HG02970 (cell line): Measurements from ENCODE around the gene MAGI2.

Experiments used
- ATAC-seq: cut with Tn5 transposase; IDR thresholded peaks from one replicate; pipeline ENCODE4 v1.9.1; 2021; ENCODE audit warnings: mild to moderate bottlenecking, moderate library complexity, moderate number of reproducible peaks; ENCODE audit not compliant: unreplicated experiment, low FRiP score

Gene MAGI2

DNA sequence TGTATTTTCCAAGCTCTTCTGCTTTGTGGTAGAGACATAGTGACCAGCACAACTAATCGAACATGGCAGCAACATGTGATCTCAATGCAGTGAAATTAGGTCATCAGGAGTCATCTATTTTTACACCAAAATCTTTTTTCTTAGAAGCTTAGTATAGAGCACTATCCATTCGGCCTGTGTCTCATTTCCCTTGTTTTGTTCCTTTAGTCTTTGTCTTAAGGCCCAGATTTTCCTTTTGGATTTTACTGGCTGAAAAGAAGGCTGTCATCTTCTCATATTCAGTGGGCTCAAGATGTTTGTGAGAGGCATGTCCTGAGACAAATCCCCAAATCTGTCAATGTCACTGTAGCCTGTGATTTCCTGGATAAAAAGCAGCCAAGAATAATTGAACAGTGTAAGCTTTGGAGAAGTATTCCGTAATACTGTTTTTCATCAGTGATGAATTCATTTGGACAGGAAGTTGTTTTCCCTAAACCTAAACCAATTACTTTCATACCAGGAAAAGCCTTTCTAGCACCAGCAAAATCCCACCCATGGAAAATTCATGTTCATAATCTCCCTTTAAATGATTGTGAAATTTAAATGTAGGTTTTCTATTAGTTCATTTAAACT lies 55.2 kb downstream of the MAGI2 start:
- no peak for ATAC-seq

DNA sequence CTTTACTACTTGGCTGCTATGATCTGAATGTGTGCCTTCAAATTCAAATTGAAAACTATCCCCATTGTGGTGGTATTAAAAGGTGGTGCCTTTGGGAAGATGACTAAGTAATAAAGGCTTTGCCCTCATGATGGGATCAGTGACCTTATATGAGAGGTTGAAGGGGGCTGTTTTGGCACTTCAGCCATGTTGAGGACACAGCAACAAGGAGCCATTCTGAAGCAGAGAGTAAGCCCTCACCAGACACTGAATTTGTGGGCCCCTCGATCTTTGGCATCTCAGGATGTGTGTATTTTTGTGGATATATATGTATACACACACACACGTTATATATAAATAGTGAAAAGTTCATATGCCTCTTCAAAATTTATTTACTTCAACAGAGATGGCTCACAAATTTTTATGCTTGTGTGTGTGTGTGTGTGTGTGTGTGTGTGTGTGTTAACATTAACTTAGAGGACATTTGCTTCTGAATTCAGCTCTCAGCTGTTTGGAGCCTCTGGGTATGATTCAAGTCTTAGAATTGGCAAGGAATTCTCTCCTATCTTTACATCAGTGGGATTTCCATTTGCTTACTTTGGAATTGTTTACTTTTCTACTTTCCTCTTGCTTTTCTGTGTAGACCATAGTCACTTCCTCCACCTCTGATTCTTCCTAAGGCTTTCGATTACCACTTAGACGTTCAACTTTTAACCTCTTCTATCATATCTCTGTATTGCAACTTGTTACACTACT lies 66.6 kb downstream of the MAGI2 start:
- no peak for ATAC-seq

GRCh38 chr7:79381921-79382320 lies 71.5 kb downstream of the MAGI2 start:
- no peak for ATAC-seq

DNA sequence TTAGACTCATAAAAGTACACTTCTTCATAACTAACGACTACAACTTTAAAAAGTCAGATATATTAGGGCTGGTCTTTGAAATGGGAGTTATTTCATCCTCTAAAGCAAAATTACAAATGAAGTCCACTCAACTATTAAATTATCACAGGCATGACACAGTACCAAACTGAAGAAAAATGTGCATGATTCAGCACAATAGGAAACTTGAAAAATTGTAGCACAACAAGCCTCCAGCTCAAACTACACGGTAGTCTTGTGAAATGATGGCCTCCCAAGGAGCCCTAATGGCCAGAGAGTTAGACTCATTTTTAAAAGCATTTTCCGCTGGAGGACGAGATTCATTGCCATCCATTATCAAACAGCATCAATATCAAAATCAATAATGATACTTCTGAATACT lies 76.4 kb downstream of the MAGI2 start:
- ATAC-seq: no peak

DNA sequence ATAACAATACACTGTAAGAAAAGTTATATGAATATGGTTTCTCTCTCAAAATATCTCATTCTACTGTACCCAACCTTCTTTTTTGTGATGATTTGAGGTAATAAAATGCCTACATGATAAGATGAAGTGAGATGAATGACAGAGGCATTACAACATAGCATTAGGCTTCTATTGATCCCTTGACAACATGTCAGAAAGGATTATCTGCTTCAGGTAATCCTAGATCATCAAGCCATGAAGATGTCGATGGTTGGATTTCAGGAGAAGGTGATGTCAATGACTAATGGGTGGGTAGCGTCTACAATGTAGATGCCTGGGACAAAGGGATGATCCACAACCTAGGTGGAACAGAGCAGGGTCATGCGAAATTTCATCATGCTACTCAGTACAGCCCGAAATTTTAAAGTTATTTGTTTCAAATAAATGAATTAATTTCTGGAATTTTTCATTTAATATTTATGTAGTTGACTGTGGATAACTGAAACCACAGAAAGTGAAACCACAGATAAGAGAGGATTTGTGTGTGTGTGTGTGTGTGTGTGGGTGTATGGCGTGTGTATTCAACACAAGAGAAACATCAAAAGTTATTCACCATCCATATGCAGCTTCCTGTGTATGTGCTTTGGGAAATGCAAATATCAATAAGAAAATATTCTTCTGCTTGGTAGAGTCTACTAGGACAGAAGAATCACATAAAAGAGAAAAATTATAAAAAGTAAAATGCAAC lies 77.0 kb downstream of the MAGI2 start:
- ATAC-seq: no peak

DNA sequence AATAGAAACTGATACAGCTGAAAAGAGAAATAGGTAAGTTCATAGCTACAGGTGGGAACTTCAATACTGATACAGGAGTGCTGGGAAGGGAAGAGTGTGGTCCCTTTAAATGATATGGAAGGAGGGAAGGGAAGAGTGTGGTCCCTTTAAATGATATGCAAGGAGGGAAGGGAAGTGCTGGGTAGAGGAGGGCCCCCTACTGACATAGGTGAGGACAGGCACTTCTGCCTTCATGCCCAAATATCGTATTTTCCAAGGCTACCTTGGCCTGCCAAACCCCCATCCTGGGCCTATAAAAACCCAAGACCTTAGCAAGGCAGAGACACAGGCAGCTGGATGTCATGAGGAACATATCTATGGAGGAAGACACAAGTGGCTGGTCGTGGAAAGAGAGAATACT lies 92.3 kb downstream of the MAGI2 start:
- no peak for ATAC-seq

DNA sequence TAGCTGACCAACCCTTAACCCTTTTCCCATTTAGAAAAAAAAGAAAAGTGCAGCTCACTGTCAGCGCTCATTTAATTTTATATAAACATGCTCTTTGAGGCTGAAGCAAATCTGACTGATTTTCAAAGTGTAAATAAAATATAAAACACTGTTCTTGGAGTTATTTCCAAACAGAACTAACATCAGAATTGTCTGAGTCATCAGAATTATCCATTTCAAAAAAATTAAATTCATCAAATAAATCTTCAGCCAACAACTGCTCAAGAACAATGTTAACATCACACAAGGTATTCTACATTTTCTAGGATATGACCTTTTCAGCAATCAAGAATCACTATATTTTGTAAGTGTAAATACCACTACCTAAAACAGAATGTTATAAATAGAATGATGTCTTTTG lies 93.6 kb downstream of the MAGI2 start:
- ATAC-seq: no peak

DNA sequence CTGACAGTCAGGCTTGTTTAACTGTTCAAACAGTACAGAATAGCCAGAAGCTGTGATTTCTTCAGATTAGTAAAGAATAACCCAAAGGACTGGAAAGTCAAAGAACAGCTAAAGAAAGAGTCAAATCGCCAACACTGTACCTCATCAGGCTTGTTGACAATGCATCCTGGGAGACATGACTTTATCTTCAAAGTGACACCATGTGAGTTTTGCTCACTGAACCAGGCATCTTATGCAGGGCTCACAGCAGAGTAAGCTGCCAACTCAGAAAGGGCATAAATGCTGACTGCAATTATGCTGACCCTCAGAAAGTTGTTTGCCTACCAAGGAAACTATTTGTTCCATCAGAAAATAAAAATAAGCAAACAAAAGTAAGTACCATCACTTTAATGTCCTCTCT lies 96.4 kb downstream of the MAGI2 start:
- ATAC-seq: no peak

DNA sequence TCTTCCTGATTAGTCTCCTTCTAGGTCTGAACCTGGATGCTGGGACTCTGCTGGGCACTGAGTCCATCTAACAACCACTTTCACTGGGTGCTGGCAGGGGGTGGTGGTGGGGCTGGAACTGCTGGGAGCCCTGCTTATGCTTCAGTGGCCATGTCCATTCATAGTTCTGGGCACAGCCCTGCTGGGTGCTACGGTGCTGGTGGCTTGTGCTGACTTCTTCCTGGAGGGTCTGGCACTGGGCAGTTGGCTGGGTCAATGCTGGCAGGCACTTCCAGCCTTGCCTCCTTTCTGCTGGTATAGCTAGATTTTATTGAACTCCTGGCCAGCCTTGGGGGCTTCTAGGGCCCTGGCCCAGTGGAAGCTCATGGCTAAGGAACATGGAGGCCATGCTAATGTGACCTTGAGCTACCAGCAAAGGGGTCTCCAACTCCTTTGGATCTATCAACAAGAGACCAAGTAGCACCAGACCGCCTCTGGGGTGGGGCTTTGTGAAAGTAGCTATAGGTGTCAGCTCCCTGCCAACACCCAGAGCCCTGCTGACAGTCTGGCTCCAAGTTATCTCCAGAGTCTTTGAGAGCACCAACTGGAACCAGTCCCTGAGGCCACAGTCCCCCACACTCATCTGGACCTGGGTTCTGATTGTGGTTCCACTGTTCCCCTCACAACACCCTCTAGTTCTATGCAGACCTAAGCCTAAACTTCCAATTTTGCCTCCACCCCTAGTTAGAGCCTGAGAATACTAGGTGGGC lies 99.6 kb downstream of the MAGI2 start:
- ATAC-seq: no peak

DNA sequence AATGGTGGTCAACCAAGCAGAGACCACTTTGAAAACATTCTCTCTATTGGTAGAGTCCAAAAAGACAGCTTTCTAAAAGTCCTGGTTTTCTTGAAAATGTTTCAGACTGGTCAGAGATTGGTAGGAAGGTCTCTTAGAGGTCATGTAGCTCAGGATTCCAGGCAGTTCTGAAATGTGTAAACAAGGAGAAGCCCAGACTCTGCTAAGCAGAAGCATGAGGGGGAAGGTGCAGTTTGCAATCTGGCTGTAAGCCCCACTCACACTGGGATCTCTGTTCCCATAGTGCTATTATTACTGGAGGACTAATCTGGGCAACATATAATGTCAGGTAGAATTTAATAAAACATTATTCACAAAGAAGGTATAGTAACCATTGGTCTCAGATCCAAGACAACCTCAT lies 101.1 kb downstream of the MAGI2 start:
- ATAC-seq: no peak

DNA sequence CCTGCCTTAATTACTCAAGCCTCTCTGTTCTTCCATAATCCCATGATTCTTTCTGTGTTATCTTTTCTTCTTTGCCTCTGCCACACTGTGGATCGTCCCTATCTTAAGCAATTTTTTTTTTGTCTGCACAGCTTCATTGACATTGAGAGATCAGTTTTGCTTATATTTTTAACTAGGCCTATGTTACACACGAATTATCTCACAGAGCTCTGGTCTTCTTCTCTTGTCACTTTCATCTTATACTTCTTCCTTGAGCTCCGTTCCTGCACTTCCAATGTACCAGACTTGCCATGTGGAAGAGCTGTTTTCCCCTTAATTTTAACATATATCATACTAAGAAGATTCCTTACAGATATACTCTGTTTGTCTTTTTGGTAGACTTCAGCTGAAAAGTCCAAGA lies 106.1 kb downstream of the MAGI2 start:
- no peak for ATAC-seq

- no peak for ATAC-seq
Measured at GRCh38 chr7:79341902-79342301, 111.6 kb downstream of the MAGI2 start.

DNA sequence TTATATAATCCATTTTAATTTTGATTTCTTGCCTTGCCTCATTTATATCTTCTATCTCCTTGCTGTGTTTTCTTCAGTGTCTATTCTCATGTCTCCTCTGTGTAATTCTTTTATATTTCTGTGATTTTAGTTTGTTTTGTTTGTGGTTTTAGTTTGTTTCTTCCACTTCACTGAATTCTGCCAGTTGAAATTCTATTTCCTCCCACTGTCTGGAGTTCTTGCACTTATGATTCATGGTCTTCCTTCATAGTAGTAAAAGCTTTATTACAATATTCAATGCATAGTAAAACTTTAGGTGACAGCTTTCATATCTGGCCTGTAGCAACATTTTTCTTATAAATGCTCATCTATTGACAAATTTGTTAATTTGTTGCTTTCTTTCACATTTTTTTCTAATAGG lies 113.3 kb downstream of the MAGI2 start:
- ATAC-seq: no peak

DNA sequence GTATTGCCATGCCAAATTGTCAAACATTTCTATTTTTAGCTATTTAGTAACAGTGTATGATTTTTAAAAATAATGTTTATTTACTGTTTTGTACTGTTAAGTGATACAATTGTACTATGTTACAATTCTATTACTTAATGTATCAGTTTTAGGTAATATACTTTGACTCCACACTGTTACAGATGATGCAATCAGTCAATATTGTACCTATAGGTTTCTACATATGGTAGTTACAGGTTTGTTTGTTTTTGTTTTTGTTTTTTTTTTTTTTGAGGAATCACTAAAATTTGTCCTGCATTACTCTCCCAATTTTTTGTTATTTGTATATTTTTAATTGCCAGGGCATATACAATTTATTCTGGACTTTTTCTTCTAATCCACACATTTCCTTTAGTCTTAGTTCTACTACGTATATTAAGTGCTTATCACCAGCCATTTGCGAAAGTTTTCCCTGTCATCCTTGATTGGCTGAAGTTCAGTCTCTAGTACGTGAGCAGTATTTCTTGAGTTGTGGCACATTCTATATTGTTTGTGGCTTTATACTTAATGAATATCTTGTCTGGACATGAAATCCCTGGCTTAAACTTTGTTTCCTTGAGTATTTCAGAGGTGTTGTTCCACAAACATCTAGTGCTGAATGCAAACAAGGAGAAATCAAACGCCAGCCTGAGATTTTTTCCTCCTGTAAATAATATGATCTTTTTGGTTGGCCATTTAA lies 114.1 kb downstream of the MAGI2 start:
- no peak for ATAC-seq

- ATAC-seq: no peak
Measured at GRCh38 chr7:79337717-79338116, 115.8 kb downstream of the MAGI2 start.

DNA sequence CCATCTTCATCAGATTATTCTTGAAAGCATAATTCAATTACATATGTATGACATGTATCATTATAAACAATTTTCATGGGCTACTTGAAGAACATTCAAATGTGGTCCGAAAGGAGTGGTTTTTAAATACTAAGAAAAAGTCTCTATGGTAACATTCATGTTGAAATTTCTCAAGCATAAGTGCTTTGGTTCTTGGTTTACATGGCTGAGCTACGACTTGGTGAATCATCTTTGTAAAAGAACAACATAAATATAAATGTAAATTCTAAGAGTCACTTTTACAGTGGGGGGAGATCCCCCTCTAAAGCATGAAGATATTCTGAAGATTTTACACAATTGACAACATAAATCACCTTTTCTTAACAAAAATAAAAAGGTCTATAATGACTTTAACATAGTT lies 118.6 kb downstream of the MAGI2 start:
- no peak for ATAC-seq

DNA sequence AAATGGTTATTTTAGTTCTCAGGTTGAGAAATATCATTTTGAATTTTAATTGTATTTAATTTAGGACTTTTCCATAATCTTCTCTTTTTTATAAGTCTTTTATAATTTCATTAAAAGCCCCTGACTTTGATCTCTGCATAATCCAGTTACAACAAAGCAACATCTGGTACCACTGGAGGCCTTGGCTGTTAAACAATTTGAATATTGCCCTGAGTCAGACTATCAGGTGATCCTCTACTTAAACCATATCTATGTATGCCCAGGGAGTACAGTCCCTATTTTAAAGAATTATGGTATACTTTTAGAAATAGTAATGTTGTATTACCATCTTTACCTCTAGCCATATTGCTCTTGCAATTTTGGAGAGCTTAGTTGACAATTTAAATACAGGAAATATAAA lies 119.1 kb downstream of the MAGI2 start:
- no peak for ATAC-seq

DNA sequence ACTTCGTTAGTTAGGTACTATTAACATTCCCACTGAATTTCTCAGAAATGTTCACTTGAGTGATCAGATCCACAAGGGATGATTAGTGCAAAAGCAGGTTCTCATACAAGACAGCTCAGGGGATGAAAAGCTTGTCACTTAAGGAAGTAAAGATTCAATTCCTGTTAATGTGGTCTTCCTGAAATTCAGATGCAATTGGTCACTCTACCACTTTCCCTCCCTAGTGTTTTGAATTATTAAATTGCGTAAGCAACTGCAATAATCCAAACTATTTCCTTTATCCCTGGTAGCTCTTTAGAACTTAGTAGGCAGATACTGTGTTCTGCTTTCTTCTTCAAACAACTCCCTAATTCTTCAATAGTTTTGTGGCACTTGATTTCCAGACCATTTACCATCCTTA lies 121.4 kb downstream of the MAGI2 start:
- ATAC-seq: no peak

DNA sequence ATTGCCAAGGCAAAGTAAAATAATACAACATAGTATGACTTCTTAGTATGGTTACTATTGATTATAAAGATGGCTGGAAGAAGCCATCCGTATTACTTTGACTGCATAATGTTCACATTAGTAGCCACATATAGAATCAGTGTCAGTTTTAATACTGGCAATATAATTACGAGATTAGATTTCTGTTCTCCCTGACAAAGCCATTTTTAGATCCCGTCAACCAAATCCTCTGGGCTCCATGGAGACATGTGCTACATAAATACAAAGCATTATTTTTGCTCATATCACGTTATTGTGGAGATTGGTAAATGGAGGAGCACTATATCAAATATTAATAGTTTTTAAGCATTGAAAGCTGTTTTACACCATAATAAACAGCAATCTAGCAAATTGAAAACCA lies 124.0 kb downstream of the MAGI2 start:
- ATAC-seq: no peak

GRCh38 chr7:79320741-79321473 lies 132.6 kb downstream of the MAGI2 start:
- no peak for ATAC-seq
